Activated CD8-positive, alpha-beta memory T cell treated with anti-CD3 and anti-CD28 coated beads, Interleukin-2, amount 50 U/mL, for 24 hours (primary cell): ENCODE measurements around the gene UNC13A.
"Not testable (repeated sequence)": the region's sequence is repeated elsewhere in the genome, so short reads cannot be mapped to it uniquely, and the experiment has no call there.

Experiments
- DNase-seq: peaks from one replicate; pipeline ENCODE4 v3.0.0-alpha.2; 2020; ENCODE audit errors: extremely low read depth

The UNC13A gene

DNA sequence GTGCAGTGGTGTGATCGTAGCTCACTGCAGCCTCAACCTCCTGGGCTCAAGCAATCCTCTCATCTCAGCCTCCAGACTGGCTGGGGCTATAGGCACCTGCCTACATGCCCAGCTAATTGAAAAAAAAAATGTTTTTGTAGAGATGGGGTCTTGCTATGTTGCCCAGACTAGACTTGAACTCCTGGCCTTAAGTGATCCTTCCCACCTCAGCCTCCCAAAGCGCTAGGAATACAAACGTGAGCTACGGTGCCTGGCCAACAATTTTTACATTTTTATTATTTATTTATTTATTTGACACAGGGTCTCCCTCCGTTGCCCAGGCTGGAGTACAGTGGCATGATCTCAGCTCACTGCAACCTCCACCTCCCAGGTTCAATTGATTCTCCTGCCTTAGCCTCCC lies 117.9 kb downstream of the UNC13A start:
- DNase-seq, result not testable (repeated sequence)

DNA sequence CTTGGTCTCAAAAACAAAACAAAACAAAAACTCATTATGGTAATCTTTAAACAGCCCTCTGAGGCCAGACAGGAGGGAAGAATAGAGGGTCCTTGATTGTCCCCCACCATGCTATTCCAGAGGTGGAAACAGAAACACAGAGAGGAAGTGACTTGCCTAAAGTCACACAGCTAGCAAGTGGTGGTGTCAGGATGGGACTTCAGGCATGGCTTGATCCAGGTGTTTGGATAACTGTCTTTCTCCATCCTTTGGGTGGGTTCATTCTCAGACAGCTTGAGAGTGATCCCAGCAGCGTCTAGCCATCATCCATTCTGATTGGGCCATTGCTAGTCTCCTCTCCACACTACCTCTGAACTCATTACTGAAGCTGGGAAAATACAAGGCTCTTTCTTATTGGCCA lies 120.2 kb downstream of the UNC13A start:
- no peak for DNase-seq

DNA sequence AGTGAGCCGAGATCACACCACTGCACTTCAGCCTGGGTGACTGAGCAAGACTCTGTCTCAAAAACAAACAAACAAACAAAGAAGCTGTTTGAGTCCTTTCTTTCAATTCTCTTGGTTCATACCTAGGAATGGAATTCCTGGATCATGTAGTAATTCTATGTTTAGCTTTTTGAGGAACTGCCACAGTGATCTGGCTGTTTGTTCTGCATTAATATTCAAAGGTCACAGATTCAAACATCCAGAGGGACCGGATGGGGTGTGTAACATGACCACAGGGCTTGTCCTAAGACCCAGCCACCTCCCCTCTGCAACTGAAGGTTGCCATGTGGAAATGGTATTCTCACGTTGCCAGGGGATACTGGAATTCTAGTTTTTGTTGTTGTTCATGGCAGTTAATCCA lies 122.5 kb downstream of the UNC13A start:
- no peak for DNase-seq

DNA sequence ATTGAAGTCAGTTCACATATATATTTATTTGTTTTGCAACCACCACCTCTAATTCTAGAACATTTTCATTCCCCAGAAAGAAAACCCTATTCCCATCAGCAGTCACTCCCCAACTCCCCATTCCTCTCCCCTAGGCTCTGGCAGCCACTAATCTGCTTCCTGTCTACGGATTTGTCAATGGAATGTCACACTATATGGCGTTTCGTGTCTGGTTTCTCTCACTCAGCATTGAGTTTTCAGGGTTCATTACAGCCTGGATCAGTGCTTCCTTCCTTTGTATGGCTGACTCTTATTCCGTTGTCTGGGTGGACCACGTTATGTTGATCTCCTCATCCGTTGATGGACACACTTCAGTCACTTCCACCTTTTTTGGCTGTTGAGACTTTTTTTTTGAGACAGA lies 123.4 kb downstream of the UNC13A start:
- no peak for DNase-seq

DNA sequence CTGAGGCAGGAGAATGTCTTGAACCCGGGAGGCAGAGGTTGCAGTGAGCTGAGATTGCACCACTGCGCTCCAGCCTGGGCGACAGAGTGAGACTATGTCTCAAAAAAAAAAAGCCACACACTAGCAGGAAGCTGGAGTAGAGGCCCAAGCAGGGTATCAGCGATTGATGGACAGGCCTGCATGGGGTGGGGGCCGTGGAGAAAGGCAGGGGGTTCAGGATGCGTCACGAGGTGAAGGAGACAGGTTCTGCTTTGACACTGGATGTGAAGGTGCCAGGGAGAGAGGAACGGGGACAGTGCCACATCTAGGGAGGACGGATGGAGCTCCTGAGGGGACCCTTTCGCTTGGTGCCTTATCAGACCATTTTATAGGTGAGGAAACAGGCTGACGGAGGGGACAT lies 125.6 kb downstream of the UNC13A start:
- no peak for DNase-seq

DNA sequence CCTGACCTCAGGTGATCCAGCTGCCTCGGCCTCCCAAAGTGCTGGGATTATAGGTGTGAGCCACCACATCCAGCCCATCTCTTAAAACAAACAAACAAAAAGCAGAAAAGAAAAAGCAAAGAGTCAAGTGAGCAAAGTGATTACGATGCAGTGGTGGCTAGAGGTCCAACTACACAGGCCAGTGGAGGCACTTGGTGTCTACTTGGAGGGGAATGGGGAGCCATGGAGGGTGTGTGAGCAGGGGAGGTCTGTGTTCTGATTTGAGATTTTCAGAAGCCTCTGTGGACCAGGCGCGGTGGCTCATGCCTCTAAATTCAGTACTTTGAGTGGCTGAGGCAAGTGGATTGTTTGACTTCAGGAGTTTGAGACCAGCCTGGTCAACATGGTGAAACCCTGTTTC lies 126.1 kb downstream of the UNC13A start:
- DNase-seq, result no peak

DNA sequence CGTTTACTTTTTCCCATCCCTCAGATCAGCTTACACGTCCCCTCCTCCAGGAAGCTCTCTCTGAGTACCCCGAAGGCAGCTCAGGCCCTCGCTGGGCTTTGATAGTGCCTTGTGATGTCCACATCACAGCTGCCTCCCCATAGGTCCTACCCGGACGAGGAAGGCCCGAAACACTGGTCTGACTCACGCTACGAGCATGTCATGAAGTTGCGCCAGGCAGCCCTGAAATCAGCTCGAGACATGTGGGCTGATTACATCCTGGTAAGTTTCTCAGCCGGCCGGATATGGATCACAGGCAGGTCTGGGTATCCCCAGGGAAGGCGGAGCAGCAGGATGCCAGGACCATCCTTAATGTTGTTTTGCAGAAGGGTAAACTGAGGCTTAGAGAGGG lies 128.0 kb downstream of the UNC13A start:
- DNase-seq, result no peak

DNA sequence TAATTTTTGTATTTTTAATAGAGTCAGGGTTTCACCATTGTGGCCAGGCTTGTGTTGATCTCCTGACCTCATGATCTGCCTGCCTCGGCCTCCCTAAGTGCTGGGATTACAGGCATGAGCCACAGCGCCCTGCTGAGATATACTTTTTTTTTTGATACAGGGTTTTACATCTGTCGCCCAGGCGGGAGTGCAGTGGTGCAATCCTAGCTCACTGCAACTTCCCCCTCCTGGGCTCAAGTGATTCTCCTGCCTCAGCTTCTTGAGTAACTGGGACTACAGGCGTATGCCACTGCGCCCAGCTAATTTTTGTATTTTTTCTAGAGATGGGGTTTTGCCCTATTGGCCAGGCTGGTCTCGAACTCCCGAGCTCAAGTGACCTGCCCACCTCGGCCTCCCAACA lies 130.7 kb downstream of the UNC13A start:
- no peak for DNase-seq

DNA sequence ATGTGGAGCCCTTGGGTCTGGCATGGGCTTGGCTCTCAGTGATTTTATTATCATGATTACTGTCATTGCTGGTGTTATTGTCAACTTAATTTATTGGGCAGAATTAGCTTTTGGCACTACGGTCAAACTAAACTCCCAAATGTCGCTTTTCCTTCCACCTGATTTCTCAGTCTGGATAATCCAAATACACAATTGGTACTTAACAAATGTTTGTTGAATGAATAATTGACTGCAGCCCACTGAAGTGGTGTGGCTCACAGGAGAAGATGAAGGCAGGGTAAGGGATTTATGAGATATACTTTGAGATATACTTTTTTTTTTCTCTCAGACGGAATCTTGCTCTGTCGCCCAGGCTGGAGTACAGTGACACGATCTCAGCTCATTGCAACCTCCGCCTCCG lies 131.2 kb downstream of the UNC13A start:
- no peak for DNase-seq

DNA sequence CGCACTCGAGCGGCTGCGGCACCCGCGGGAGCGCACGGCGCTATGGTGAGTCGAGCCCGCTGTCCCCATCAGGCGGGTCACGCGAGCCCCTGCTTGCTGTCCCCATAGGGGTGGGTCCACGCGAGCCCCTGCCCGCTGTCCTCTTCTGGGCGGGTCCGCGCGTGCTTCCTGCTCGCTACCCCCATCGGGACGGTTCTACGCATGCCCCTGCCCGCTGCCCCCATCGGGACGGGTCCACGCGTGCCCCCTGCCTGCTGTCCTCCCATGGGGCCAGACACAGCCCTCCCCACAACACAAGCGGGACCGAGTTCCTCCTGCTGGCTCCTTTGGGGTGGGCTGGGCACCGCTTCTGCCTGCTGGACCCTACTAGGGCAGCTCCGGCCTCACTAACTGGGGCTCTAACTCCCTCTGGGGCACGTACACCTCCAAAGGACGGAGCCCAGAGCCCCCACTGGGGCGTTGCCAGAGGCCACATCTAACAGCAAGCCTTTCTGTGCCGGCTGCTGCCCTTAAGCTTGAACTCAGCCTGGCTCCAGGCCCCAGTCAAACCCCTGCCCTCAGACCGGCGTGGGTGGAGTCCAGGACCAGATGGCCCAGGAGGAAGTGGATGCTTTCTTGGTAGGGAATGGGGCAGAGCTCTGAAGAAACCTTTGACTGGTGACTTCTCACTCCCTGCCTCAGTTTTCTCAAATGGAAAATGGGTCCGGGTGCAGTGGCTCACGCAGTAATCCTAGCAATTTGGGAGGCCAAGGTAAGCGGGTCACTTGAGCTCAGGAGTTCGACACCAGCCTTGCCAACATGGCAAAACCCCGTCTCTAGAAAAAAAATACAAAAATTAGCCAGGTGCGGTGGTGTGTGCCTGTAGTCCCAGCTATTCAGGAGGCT lies 132.0 kb downstream of the UNC13A start:
- no peak for DNase-seq

DNA sequence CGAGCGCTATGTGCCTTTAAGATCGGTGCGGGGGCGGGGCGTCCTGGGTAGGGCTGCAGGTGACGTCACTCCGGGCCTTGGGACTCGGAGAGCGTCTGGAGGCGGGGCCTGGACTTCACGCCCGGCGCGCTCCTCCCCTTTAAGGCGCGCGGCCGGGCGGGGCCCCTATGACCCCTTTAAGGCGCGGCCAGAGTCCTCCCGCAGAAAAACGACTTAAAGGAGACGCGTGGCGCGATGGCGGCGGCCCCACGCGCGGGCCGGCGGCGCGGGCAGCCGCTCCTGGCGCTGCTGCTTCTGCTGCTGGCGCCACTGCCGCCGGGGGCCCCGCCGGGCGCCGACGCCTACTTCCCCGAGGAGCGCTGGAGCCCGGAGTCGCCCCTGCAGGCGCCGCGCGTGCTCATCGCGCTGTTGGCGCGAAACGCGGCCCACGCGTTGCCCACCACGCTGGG lies 132.7 kb downstream of the UNC13A start, which contains the start of gene COLGALT1:
Gene COLGALT1 (plus strand): TSS at position 170 of the 449 bp plus-strand sequence. CDS start 65 bp downstream, at position 235.
- DNase-seq, result peak; percentile 97

DNA sequence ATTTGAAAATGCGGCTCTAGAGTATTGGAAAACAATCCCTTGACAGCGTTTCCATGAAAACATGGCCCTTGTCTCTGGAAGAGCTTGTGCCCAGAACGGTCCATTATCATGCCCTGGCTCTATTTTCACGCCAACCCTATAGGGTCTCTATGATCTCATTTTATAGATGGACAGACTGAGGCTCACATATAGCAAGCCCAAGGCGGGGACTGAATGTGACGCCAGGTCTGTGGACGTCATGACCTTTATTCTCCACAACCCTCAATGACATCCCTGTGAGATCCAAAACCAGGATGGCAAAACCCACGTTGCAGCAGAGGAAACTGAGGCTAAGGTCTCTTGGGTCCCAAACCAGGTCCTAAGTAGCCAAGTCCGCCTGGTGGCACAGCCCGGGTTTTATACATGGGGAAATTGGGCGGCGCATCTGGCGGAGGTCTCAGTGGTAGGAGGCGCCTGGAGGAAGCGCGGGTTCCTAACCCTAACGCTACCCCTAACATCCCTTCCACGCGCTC lies 133.1 kb downstream of the UNC13A start:
- DNase-seq, result no peak

DNA sequence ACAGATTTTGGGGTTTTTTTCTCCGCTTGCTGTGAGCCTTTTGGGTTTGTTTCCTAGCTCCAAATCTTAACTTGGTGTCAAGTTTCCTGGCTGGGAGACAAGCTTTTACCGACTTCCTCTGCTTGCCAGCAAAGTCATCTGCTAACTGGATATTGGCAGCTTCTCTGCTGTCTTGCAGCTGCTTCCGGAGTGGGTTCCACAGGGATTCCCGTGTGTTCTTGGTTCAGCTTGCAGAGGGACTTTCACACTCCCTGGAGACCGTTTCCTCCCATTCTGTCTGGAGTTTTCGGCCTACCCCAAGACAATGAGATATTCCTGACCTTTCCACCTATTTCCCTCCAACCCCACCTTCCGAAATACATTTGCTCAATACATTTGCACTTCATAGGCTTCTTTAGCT lies 134.9 kb downstream of the UNC13A start:
- DNase-seq, result no peak

DNA sequence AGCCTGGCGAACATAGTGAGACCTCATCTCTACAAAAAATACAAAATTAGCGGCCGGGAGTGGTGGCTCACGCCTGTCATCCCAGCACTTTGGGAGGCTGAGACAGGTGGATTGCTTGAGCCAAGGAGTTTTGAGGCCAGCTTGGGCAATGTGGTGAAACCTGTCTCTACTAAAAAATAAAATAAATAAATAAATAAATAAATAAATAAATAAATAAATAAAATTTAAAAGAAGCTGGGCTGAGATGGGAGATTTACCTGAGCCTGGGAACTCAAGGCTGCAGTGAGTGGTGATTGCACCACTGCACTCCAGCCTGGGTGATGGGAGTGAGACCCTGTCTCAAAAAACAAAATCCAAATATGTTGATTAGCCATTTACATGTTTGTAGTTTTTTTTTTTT lies 135.4 kb downstream of the UNC13A start:
- not testable (repeated sequence) for DNase-seq
